IMR-90 (cell line): ENCODE measurements around the gene ERCC1. TPM values are rescaled to one million over a fixed set of nuclear protein-coding genes. Genes with fewer than 3 reads are reported as not detected.

Experiments used
- CEBPB ChIP-seq: IDR thresholded peaks from 2 replicates; pipeline ENCODE4 v1.6.1; 2012; ENCODE audit warnings: low read depth, low read length, improper control_type of control experiment
- ELK1 ChIP-seq: fragments of 150-350 bp; IDR thresholded peaks from 2 replicates; pipeline ENCODE4 v1.6.1; 2016; ENCODE audit warnings: low read depth, mild to moderate bottlenecking, low read length, moderate library complexity, borderline replicate concordance
- SMC3 ChIP-seq: fragments of 150-350 bp; IDR thresholded peaks from 2 replicates; pipeline ENCODE4 v1.6.1; 2016; ENCODE audit warnings: low read depth, mild to moderate bottlenecking, antibody characterized with exemption, low read length, moderate library complexity
- polyA plus RNA-seq, 3 experiments: library from polyadenylated mRNA; depleted of rRNA; stranded (reverse); fragments of >200 nt; gene quantifications; 2 replicates each; pipeline ENCODE4 v1.2.3, GENCODE V29; 2012; ENCODE audit warnings: low replicate concordance in 1 of 3
- total RNA-seq: library from RNA; depleted of rRNA; stranded (reverse); fragments of >200 nt; gene quantifications from 2 replicates; pipeline ENCODE4 v1.2.3, GENCODE V29; 2012

ERCC1 gene
- total and polyA plus RNA-seq, 2 of the 4 experiments (the other 2 are of a cell fraction) = 84.2 to 132 TPM

- TF ChIP-seq ELK1 = no peak
- no peak for TF ChIP-seq SMC3
- peak; percentile 97 for TF ChIP-seq CEBPB
Measured at GRCh38 chr19:45443462-45444317, 20.0 kb upstream of the ERCC1 start (continued).
